ENCODE data around the gene DOK6.

GRCh38 chr18:69838003-69838402, 437.3 kb downstream of the DOK6 start:
- no peak for TF ChIP-seq ZNF512 (CRISPR knock-in tag; IDR thresholded peaks at IDR 0.05; ENCODE audit: borderline replicate concordance)
- no peak for TF ChIP-seq ZNF138 (CRISPR knock-in tag; conservative IDR thresholded peaks at IDR 0.05)
- no peak for TF ChIP-seq RELA (CRISPR knock-in tag; IDR thresholded peaks at IDR 0.05; ENCODE audit: borderline replicate concordance)
- no peak for TF ChIP-seq CTCF (IDR thresholded peaks at IDR 0.05)
- TF ChIP-seq HMGXB4 (CRISPR knock-in tag; IDR thresholded peaks at IDR 0.05), result no peak
- no peak for TF ChIP-seq MAX (CRISPR knock-in tag; IDR thresholded peaks at IDR 0.05)
- no peak for TF ChIP-seq TEAD1 (CRISPR knock-in tag; IDR thresholded peaks at IDR 0.05)
- no peak for TF ChIP-seq TEAD4 (CRISPR knock-in tag; IDR thresholded peaks at IDR 0.05)
- no peak for TF ChIP-seq NR2C2 (CRISPR knock-in tag; IDR thresholded peaks at IDR 0.05)
- TF ChIP-seq AFF4 (CRISPR knock-in tag; IDR thresholded peaks at IDR 0.05; ENCODE audit: borderline replicate concordance), result no peak
- TF ChIP-seq HMGA2 (CRISPR knock-in tag; IDR thresholded peaks at IDR 0.05), result no peak

Measured in WTC11 (cell line).